Measurements from ENCODE around the gene ANXA2R. TPM values are rescaled to one million over a fixed set of nuclear protein-coding genes. Genes with fewer than 3 reads are reported as not detected.
"Not testable (repeated sequence)": the region's sequence is repeated elsewhere in the genome, so short reads cannot be mapped to it uniquely, and the experiment has no call there.

ANXA2R gene
- polyA plus RNA-seq, 1 donor = 0.89 TPM

GRCh38 chr5:43034591-43034968 is 5.5 kb downstream of the ANXA2R start:
- DNase-seq (ENCODE audit: low read depth) = no peak

- DNase-seq (ENCODE audit: low read depth) = no peak
These were observed 6.1 kb downstream of the ANXA2R start for GRCh38 chr5:43033841-43034590.

- no peak for DNase-seq (ENCODE audit: low read depth)
These were observed 12.9 kb downstream of the ANXA2R start for GRCh38 chr5:43027054-43027785.

GRCh38 chr5:43025184-43025950 is 14.8 kb downstream of the ANXA2R start:
- not testable (repeated sequence) for DNase-seq (ENCODE audit: low read depth)

- DNase-seq (ENCODE audit: low read depth) = no peak
These were observed 15.9 kb downstream of the ANXA2R start for GRCh38 chr5:43024217-43024616.

- no peak for DNase-seq (ENCODE audit: low read depth)
These were observed 19.0 kb downstream of the ANXA2R start for GRCh38 chr5:43021151-43021550.

- DNase-seq (ENCODE audit: low read depth) = no peak
These were observed 19.7 kb downstream of the ANXA2R start for GRCh38 chr5:43020399-43020746.

GRCh38 chr5:43019614-43020398 is 20.3 kb downstream of the ANXA2R start:
- no peak for DNase-seq (ENCODE audit: low read depth)

- DNase-seq (ENCODE audit: low read depth) = no peak
These were observed 20.9 kb downstream of the ANXA2R start for GRCh38 chr5:43019291-43019613.

- DNase-seq (ENCODE audit: low read depth) = no peak
These were observed 22.7 kb downstream of the ANXA2R start for GRCh38 chr5:43017428-43017815.

- DNase-seq (ENCODE audit: low read depth) = no peak
These were observed 23.8 kb downstream of the ANXA2R start for GRCh38 chr5:43016217-43016779.

GRCh38 chr5:43014522-43014921 is 25.6 kb downstream of the ANXA2R start:
- no peak for DNase-seq (ENCODE audit: low read depth)

GRCh38 chr5:43010935-43011315 is 29.2 kb downstream of the ANXA2R start:
- DNase-seq (ENCODE audit: low read depth) = no peak

GRCh38 chr5:43008363-43009153 is 31.6 kb downstream of the ANXA2R start:
- no peak for DNase-seq (ENCODE audit: low read depth)

- DNase-seq (ENCODE audit: low read depth) = no peak
These were observed 32.2 kb downstream of the ANXA2R start for GRCh38 chr5:43007911-43008362.

GRCh38 chr5:43007246-43007910 is 32.7 kb downstream of the ANXA2R start:
- DNase-seq (ENCODE audit: low read depth) = no peak

- DNase-seq (ENCODE audit: low read depth) = no peak
These were observed 33.5 kb downstream of the ANXA2R start for GRCh38 chr5:43006424-43007202.

- no peak for DNase-seq (ENCODE audit: low read depth)
These were observed 35.1 kb downstream of the ANXA2R start for GRCh38 chr5:43005031-43005430.

GRCh38 chr5:43001748-43002147 is 38.4 kb downstream of the ANXA2R start:
- no peak for DNase-seq (ENCODE audit: low read depth)
